SU-DHL-6 (cell line): ENCODE measurements around the gene TESK2.

Source experiments
- EZH2phosphoT487 ChIP-seq: fragments of 200-600 bp; sonication (generic), shearing (Covaris generic); conservative IDR thresholded peaks from 2 replicates; pipeline ENCODE4 v1.6.1; 2018; ENCODE audit warnings: mild to moderate bottlenecking, antibody characterized with exemption, low read length, moderate library complexity, mixed read lengths
- TF ChIP-seq, protein P1 (sequence below): fragments of 200-600 bp; sonication (generic); IDR thresholded peaks from one replicate; pipeline ENCODE4 v1.5.1; 2017; ENCODE audit warnings: antibody characterized with exemption, mild to moderate bottlenecking, low read length, moderate library complexity; ENCODE audit not compliant: insufficient read depth, poor library complexity, severe bottlenecking

DNA sequence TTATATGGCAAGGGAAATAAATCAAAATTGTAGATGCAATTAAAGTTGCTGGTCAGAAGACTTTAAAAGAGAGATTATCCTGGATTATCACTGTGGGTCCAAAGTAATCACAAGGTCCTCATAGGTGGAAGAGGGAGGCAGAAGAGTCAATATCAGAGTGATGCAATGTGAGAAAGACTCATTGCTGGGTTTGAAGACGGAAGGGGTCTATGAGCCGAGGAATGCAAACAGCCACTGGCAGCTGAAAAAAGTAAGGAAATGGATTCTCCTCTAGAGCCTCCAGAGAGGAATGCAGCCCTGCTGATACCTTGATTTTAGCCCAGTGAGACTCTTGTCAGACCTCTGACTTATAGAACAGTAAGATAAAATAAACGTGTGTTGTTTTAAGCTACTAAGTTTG is 90.9 kb downstream of the TESK2 start:
- TF ChIP-seq, protein P1, sequence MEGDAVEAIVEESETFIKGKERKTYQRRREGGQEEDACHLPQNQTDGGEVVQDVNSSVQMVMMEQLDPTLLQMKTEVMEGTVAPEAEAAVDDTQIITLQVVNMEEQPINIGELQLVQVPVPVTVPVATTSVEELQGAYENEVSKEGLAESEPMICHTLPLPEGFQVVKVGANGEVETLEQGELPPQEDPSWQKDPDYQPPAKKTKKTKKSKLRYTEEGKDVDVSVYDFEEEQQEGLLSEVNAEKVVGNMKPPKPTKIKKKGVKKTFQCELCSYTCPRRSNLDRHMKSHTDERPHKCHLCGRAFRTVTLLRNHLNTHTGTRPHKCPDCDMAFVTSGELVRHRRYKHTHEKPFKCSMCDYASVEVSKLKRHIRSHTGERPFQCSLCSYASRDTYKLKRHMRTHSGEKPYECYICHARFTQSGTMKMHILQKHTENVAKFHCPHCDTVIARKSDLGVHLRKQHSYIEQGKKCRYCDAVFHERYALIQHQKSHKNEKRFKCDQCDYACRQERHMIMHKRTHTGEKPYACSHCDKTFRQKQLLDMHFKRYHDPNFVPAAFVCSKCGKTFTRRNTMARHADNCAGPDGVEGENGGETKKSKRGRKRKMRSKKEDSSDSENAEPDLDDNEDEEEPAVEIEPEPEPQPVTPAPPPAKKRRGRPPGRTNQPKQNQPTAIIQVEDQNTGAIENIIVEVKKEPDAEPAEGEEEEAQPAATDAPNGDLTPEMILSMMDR: no peak
- TF ChIP-seq EZH2phosphoT487: no peak
